Stimulated activated CD4-positive, alpha-beta T cell treated with anti-CD3 and anti-CD28 coated beads, Interleukin-4, amount 100 ng/mL, for 48 hours (primary cell): ENCODE measurements around the gene FGF23.

Experiments used
- DNase-seq, 2 donors: peaks; one replicate each; pipeline ENCODE4 v3.0.0-alpha.2; 2020; ENCODE audit warnings: low read depth in 2 of 2

FGF23 gene

DNA sequence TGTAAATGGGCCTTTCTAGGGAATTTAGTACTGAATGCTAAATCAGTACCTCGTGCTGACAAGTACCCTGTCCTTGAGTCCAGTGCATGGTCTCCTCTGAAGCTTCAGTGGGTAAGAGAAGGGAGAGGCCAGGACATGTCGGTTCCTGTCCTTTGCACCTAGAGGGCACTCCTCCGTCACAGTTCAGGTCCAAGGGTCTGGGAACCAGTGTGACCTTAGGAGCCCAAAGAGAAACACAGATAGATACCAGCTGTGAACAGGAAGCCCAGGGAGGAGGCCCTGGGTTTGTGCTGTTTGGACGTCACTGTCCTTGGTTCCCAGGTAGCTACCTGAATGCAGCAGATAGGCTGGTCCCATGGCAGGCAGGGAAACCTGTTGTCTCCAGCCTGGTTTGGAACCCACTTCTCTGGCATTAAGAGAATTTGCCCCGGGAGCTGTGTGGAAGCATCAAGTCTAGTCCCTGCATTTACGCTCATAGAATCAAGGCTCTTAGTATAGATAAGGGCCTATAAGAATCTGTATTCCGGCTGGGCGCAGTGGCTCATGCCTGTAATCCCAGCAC lies 3.9 kb upstream of the FGF23 start:
- DNase-seq, result no peak

DNA sequence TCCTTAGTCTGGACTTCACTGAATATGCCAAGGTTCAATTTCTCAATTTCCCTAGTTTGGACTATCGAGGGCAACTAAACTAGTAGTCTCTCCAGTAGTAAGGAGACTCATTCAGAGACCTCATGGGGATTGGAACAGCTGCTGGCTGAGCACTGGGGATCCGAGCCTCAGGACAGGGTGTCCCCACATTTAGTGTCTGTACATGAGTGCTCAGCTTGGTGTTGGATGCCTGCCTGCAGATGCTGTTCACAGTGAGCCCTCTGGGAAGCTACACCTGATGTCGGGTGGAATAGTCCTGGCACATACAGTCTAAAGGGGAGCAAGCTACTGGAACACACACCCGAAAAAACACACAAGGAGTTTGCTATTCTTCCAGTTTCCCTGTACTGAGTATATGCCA lies 820 bp upstream of the FGF23 start:
- DNase-seq, result no peak

DNA sequence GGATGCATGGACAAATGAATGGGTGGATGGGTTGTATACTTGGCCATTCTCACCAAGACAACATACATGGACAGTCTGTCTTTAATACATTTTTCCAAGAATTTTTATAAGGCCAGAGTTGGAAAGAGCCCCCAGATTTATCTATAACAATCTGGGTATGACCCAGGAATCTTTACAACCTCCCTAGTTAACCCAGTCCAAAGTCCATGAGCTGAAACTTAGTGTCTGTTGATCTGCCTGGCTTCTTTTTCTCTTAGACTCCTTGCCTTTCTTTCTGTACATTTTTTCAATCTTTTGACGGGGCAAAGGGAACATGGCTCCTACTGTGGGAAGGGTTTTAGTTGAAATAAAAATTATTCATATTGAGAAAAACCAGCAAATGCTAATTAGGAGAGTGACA lies 740 bp downstream of the FGF23 start:
- no peak for DNase-seq

DNA sequence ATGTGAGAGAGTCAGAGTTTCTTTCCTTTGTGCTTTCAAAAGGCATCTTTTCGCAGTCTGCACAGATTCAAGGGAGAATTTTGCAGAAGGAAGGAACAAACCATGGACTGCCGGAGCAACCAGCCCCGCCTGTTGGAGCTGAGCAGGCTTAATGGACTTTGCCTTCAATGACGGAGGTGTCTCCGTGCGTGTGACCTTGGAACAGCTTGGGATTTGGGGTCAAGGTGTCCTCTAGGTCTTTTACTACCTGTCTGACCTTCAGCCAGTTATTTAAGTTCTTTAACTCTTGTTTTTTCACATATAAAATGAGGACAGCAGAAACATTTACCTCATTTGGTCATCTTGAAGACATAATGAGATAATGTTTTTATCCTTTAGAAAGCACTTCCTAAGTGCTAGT lies 4.1 kb downstream of the FGF23 start:
- DNase-seq, result no peak

DNA sequence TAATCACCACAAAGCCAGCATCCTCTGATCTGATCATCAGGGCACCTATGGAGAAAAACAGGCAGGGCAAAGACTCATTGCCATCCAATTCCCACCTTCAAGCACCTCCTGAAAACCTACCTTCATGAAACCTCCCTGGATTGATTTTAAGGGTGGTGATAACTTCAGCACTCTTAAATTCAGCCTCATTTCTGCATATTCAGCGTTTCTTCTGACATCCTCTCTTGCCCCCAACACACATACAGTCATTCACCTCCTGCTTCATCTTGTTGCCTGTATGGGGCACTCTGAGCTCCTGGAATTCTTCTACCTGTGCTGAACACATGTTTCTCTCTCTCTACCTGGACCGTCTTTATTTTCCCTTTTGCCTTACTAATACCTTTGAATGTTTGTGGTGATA lies 6.9 kb downstream of the FGF23 start:
- DNase-seq, result no peak

DNA sequence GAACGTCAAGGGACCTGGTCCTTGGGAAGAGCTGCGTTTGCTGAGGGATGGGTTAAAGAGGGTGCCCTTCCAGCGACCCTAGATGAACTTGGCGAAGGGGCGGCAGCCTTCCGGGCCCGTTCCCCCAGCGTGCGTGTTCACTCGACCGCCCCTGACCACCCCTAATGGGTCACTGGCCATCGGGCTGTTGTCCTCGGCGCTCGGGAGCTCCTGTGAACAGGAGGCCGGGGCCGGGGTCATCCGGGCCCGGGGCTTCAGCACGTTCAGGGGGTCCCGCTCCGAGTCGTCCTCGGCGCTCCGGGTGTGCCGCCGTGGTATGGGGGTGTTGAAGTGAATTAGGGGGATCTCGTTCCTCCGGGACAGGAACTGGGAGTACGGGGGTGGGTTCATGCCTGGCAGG lies 9.2 kb downstream of the FGF23 start:
- DNase-seq, result no peak

DNA sequence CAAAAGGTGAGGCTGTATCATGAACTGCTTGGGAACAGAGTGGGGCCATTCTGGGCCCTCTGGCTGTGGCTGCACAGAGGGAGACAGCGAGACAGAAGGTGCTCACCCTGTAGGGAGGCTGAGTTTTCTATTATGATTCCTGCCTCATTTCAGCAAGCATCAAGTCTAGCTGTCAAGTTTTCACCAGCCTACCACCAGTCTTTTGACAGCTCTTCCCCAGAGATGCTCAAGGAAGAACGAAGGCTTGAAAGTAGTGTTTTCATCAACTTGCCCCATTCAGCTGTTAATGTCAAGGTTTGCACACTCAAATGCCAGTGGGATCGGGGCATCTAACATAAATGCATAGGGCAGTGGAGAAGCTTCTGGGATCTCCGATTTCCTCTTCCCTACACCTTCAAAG lies 10.0 kb downstream of the FGF23 start:
- DNase-seq, result no peak

DNA sequence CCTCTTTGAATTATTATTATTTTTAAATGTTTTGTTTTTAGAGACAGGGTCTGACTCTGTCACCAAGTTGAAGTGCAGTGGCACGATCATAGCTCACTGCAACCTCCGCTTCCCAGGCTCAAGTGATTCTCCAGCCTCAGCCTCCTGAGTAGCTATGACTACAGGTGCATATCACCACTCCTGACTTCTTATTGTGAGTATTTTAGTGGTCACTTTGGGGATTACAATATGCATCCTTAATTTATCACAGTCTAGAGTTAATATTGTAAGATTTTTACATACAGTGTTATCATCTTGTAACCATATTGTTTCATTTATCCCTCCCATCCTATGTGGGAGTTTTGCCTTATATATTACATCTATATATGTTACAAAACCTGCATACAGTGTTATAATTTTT lies 13.4 kb downstream of the FGF23 start:
- no peak for DNase-seq

DNA sequence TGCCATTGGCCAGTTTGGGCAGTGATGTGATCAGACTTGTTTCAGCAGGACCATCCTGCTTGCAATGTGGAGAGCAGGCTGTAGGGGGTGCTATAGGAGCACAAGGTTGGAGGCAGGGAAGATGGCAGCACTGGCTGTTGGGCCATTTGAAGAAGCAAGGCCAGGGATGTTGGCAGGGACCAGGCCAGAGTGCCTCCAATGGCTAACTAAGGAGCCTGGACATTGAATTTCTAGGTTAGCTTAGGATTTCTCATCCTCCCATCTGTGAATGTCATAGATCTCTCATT lies 23.5 kb downstream of the FGF23 start:
- DNase-seq, result peak; percentile 53 to 71

DNA sequence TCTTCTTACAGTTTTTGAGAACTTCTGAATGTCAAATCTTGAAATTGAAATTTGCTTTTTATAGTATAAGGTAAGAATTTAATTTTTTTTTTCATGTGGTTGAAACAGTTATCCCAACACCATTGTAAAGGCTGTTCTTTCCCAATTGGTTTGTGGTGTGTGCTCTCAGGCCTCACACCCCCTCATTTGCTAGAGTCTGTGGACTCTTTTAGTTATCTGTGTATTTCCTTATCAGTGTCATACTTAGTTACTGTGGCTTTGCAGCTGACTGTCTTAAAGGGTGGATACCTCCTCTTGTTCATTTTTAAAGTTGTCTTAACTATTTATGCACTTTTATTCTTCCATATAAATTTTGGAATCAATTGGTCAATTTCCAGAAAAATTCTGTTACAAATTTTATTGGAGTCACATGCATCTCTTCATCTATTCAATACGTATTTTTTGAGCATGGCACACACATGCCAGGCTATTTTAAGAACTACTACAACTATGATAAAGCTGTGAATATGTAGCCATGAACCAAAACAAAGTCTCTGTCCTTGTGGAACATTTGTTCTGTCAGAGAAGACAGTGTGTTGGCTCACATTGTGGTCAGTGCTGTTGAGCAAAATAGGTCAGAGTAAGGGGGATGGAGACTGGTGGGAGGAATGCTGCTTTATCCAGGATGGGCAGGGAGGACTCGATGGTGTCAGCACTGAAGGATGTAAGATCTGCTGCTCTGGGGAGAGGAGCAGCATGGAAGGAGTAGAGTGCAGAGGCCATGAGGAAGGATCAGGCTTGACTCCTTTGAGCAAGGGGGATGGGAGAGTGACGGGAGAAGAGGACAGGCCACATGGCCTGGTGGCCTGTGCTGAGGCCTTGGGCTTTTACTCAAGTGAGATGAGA lies 24.1 kb downstream of the FGF23 start:
- DNase-seq, result no peak

DNA sequence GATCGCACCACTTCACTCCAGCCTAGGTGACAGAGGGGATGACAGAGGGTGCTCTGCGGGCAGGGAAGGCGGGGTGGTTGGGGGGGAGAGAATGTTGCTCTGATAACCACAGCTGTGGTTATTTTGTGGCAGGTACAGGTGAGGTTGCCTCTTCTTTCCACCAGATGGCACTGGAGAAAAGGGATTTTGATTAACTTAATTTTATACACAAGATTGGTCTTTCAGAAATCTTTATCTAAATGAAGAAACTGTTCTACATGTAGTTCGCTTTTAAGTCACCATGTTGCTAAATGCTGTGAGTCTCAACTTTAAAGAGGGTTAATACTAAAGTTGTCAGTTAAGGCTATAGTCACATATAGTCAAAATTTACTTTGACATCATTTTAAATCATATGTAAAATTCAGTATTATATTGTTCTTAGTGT lies 25.7 kb downstream of the FGF23 start:
- peak in 1 of 2 donors; percentile 7 for DNase-seq

DNA sequence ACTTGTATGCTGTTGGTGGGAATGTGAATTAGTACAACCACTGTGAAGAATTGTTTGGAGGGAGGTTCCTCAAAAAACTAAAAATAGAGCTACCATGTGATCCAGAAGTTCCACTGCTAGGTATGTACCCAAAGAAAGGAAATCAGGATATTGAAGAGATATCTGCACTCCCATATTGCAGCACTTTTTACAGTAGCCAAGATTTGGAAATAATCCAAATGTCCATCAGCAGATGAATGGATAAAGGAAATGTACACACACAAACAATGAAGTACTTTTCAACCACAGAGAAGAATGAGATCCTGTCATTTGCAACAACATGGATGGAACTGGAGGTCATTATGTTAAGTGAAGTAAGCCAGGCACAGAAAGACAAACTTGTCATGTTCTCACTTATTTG lies 32.6 kb downstream of the FGF23 start:
- DNase-seq, result no peak

DNA sequence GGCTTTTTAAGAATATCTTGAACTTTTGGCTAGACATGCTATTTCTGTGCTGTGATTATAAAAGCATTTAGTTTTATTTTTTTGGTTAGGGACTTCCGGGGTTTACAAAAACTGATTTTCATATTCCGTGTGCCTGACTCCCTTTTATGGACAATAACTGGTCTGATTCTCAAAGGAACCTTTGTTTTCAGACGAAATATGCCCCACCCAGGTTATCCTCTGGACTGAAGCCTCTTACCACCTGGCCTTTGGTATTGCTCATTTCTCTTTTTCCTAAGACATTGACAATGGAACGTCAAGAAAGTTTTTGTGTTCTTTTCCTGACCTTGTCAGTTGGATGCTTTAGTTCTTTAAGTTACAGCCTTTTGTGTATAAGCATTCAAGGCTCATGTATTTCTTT lies 47.7 kb downstream of the FGF23 start:
- DNase-seq, result no peak

DNA sequence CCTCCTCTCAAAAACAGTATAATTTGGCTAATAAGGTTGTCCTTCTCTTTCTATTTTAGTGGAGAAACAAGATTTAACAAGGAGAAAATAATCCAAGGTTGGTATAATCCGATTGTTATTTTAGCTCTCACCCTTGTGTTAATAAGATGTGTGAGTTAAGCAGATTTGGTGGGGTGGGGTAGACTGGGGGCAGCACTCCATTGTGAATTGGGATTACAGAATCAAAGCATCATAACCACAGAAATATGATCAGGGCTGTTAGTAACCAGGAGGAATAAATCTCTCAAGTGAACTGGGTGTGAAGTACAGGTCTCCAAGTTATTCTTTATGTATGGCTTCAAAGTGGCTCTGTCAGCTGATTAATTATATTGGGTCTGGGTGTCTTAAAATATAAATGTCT lies 48.3 kb downstream of the FGF23 start:
- DNase-seq, result no peak

DNA sequence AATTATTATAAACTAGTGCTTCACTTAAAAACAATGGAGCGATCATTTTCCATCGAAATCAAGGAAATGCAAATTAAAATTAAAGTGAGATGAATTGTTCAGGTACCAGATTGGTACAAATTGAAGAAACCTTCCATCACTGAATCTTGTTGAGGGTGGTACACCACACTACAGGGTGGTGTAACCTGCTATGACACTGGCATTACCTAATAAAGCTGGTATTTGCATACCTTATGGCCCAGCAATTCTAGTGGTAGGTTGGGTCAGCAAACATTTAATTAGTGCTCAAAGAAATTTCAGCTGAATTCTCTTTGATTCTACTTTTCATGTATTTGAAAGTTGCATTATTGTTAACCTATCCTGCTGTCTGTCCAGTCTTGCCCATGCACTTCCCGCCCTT lies 49.3 kb downstream of the FGF23 start:
- no peak for DNase-seq

DNA sequence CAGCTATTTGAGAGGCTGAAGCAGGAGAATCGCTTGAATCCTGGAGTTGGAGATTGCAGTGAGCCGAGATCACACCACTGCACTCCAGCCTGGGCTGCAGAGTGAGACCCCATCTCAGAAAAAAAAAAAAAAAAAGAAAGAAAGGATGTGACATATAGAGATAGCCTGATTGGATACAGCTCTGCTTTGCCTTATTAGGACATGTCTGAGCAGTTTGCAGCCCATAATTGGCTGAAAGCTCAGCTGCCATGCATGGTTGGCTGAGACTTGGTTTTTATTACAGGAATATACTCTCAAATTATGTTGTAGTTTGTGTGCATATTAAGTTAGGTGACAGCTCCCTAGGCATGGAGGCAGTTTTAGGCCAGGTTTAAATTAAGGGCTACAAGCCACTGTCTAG lies 52.2 kb downstream of the FGF23 start:
- no peak for DNase-seq

DNA sequence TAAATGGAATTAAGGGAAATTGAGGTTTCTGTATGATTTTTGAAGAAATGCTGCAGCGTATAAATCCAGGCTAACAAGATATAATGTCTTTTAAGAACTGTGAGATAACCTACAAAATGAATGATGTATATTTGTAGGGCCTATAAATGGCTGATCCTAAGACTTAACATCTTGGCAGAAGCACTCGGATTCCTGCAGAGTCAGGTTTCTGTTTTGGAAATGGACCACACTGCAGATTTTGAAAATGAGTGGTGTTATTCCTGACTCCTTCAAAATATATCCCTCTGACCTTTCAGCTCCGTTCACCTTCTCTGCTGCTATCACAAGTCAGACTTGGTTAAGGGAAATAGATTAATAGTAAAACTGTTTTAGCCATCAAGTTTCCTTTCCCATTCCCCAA lies 53.5 kb downstream of the FGF23 start:
- no peak for DNase-seq

DNA sequence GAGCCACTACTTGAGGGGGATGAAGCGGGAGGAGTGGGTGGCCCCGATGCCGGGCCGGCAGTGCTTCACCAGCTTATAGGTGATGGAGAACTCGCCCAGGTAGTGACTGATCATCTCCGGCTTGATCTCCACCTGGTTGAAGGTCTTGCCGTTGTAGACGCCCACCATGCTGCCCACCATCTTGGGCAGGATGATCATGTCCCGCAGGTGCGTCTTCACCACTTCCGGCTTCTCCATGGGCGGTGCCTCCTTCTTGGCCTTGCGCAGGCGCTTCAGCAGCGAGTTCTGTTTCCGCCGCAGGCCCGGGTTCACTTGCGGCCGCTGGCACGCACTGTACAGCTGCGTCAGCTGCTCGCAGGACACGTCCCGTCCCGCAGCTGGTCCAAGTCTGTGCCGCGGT lies 55.1 kb downstream of the FGF23 start:
- DNase-seq, result no peak

DNA sequence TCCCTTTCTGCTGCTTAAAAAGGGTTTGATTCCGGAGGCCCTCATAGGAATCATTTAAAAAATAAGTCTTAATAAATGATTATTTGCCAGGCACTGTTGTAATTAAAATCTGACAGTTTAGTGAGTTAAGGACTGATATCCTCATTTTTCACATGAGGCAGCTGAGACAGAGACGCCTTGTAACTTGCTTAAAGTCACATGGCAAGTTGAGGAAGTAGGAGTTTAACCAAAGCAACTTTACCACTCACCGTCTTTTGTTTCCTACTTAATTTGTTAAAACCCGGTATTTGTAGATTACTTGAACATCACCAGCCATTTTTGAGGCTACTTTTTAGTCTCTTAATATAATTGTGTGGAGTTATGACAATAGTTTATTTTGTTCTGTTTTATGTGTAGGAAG lies 56.1 kb downstream of the FGF23 start:
- no peak for DNase-seq

DNA sequence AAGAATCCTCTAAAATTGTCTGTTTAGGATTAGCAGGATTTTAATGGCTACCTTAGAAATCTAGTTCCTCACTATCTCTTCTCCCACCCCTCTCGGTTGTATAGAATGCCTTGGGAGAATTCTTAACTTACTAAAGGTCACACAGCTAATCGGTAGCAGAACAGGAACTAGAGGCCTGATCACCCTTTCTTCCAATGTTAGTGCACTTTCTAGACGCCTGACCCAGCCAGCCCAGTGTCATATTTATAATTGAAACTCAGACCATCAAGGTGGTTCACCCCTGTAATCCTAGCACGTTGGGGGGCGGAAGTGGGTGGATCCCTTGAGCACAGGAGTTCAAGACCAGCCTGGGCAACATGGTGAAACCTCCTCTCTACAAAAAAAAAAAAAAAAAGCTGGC lies 56.8 kb downstream of the FGF23 start:
- no peak for DNase-seq

DNA sequence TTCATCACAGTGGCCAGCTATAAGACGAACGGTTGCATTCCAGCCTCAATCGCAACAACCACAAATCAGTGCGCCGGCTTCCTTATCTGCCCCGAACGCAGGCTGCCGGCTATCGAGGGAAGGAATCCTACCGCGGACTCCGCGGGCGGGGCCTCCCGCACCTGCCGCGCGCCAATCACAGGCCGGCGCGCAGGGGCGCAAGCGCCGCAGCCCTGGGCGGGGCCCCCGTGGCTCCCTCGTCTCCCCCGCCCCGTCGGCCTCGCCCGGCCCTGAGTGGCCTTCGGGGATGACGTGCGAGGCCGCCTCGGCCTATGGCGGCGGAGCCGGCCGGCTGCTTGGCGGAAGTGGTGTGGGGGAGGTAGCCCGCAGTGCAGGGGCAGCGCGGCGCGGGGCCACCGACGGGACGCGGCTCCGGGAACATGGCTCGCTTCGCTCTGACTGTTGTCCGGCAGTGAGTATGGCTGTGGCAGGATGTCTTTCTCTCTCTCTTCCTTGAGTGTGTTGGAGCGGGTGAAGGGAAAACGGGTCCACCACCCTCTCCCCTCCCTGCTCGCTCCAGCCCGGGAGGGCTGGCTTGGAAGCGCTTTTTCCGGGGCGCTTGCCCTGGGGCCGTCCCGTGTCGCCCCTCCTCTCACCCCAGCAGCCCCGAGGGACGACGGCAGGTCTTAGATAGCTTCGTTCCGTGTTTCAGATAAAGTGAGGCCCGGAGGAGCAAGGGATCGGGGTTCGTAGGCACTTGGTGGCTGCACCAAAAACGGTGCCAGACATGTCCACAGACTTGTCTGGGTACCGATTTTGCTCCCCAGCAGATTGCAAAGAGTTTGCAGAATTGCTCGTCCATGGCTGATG lies 58.4 kb downstream of the FGF23 start, which contains the start of gene TIGAR:
TSS of gene TIGAR (plus strand) at position 361 of the 849 bp plus-strand sequence. CDS start at position 420, 59 bp downstream.
- peak; percentile 83 to 90 for DNase-seq

DNA sequence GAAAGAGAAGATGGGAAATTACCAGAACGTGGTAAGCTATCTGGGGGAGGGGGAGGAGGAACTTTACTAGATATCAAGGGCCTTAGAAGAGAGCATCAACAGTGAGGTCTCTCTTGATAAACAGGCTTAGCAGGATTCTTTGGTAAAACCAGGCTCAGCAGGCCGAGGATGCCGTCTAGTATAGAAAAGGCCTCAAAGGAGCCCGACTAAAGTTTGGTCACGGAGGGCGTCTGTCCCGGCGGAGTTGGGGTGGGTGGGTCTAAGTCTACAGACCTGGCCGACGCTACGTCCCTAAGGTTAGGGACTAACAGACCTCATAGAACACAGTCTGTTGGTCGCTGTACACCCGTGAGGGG lies 59.0 kb downstream of the FGF23 start:
- DNase-seq, result peak in 1 of 2 donors; percentile 11
